Immature natural killer cell (primary cell): ENCODE results near the gene TMEM44. TPM values are rescaled to one million over a fixed set of nuclear protein-coding genes. Genes with fewer than 3 reads are reported as not detected.

Experiments used
- DNase-seq, 3 donors: peaks; one replicate each; pipeline ENCODE4 v3.0.0; 2022; ENCODE audit warnings: mixed read lengths in 1 of 3
- H3K27ac Mint-ChIP-seq, 6 donors: one replicate each; pipeline ENCODE4 v1.8.0; 2020; ENCODE audit warnings: mixed read lengths in 6 of 6, mild to moderate bottlenecking in 5 of 6, inconsistent platforms in 4 of 6, moderate library complexity in 3 of 6
- H3K27me3 Mint-ChIP-seq, 3 donors: one replicate each; pipeline ENCODE4 v1.8.0; 2020 to 2021; ENCODE audit warnings: low read depth in 3 of 3, mild to moderate bottlenecking in 3 of 3, mixed read lengths in 3 of 3, moderate library complexity in 3 of 3, inconsistent platforms in 1 of 3
- H3K36me3 Mint-ChIP-seq, 3 donors: one replicate each; pipeline ENCODE4 v1.8.0; 2020; ENCODE audit warnings: mixed read lengths in 3 of 3, inconsistent platforms in 2 of 3, mild to moderate bottlenecking in 2 of 3
- H3K4me1 Mint-ChIP-seq, 2 donors: one replicate each; pipeline ENCODE4 v1.8.0; 2020; ENCODE audit warnings: inconsistent platforms in 2 of 2, mild to moderate bottlenecking in 2 of 2, mixed read lengths in 2 of 2, moderate library complexity in 1 of 2
- H3K4me3 Mint-ChIP-seq, 5 donors: one replicate each; pipeline ENCODE4 v1.8.0; 2020; ENCODE audit warnings: mild to moderate bottlenecking in 5 of 5, mixed read lengths in 5 of 5, inconsistent platforms in 3 of 5, moderate library complexity in 3 of 5
- H3K9me3 Mint-ChIP-seq, 6 donors: one replicate each; pipeline ENCODE4 v1.8.0; 2020; ENCODE audit warnings: mild to moderate bottlenecking in 6 of 6, mixed read lengths in 6 of 6, inconsistent platforms in 4 of 6, moderate library complexity in 3 of 6
- polyA plus RNA-seq, 3 donors: library from polyadenylated mRNA; unstranded; fragments of 300-500 nt; fragmentation: Illumina TruSeq; gene quantifications; one replicate each; pipeline ENCODE4 v1.2.3, GENCODE V29; 2021

The TMEM44 gene
- polyA plus RNA-seq, 3 donors from 2014 or later: 1.4 TPM; not detected in 1

DNA sequence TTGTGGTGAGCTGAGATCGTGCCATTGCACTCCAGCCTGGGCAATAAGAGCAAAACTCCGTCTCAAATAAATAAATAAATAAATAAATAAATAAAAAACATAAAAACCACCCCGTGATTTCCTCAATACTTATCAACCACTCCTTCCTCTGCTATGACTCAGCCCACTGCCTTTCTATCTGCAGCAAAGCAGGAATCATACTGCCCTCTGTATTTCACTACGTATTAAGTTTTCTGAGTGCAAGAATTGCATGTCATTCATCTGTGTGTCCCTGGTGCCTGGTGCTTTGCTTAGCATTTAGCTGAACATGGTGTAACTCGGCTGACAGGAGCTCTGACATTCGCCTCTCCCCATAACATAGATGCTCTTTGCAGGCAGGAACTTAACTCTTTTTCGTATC is 31.6 kb upstream of the TMEM44 start:
- H3K36me3 Mint-ChIP-seq: peaks cover 16 to 42% (median 20%) of the 10 kb centered on the region in 3 donors
- no peak overlapping the region for H3K27ac Mint-ChIP-seq
- no peaks in the 10 kb centered on the region for H3K9me3 Mint-ChIP-seq
- H3K27me3 Mint-ChIP-seq: peaks cover 0 to 2% (median 0%) of the 10 kb centered on the region in 3 donors
- no peak overlapping the region for H3K4me3 Mint-ChIP-seq
- DNase-seq: no peak
- peaks cover 7 to 16% of the 10 kb centered on the region in 2 donors for H3K4me1 Mint-ChIP-seq

- Mint-ChIP-seq H3K4me3 (no peak overlapping the region), H3K27ac (no peak overlapping the region), H3K36me3 (peaks cover 30 to 56% (median 30%) of the 10 kb centered on the region in 3 donors)
These were observed 28.7 kb upstream of the TMEM44 start for GRCh38 chr3:194661946-194662345.

DNA sequence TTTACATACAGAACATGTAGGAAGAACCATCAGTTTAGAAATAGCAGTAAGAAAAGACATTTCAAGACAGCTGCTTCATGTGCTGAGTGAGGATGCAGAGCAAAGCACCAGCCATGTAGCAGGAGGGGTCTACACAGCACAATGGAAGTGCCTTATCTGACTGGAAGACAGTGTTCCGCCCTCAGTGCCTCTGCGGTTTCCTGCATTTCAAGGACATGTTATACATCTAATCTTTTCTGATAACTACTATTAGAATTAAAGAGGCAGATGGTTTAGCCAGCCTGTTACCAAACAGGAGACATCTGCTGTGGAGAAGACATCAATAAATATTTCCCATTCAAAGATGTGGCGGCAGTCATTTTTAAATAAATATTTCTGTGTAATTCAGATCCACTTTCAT is 28.2 kb upstream of the TMEM44 start:
- DNase-seq: no peak

More at GRCh38 chr3:194661946-194662345, 28.7 kb upstream of the TMEM44 start:
- Mint-ChIP-seq H3K9me3 (no peaks in the 10 kb centered on the region), H3K4me1 (peaks cover 5 to 14% of the 10 kb centered on the region in 2 donors), H3K27me3 (peaks cover 0 to 2% (median 0%) of the 10 kb centered on the region in 3 donors)
- no peak for DNase-seq

GRCh38 chr3:194659778-194660177 is 26.6 kb upstream of the TMEM44 start:
- peaks cover 18 to 47% (median 21%) of the 10 kb centered on the region in 3 donors for H3K36me3 Mint-ChIP-seq
- peaks cover 5 to 15% of the 10 kb centered on the region in 2 donors for H3K4me1 Mint-ChIP-seq
- no peak for DNase-seq
- peaks cover 0 to 2% (median under 1%) of the 10 kb centered on the region in 3 donors for H3K27me3 Mint-ChIP-seq
- no peak overlapping the region for H3K4me3 Mint-ChIP-seq
- no peak overlapping the region for H3K27ac Mint-ChIP-seq
- no peaks in the 10 kb centered on the region for H3K9me3 Mint-ChIP-seq

More for the DNA sequence above, 28.2 kb upstream of the TMEM44 start:
- Mint-ChIP-seq H3K4me1 (peaks cover 5 to 14% of the 10 kb centered on the region in 2 donors), H3K9me3 (no peaks in the 10 kb centered on the region), H3K27ac (peak overlapping the region in 3 of 6 donors; percentile 12 to 30 (median 22)), H3K27me3 (peaks cover 0 to 2% (median 2%) of the 10 kb centered on the region in 3 donors), H3K4me3 (no peak overlapping the region), H3K36me3 (peaks cover 31 to 57% (median 31%) of the 10 kb centered on the region in 3 donors)

GRCh38 chr3:194658477-194659242 is 25.4 kb upstream of the TMEM44 start:
- no peak overlapping the region for H3K27ac Mint-ChIP-seq
- no peaks in the 10 kb centered on the region for H3K9me3 Mint-ChIP-seq
- H3K4me1 Mint-ChIP-seq: peaks cover 9 to 24% of the 10 kb centered on the region in 2 donors
- peaks cover 25 to 53% (median 30%) of the 10 kb centered on the region in 3 donors for H3K36me3 Mint-ChIP-seq
- H3K27me3 Mint-ChIP-seq: peaks cover 0 to 2% (median 0%) of the 10 kb centered on the region in 3 donors
- no peak for DNase-seq
- H3K4me3 Mint-ChIP-seq: no peak overlapping the region

GRCh38 chr3:194657439-194657838 is 24.2 kb upstream of the TMEM44 start:
- H3K36me3 Mint-ChIP-seq: peaks cover 27 to 59% (median 31%) of the 10 kb centered on the region in 3 donors
- no peak overlapping the region for H3K4me3 Mint-ChIP-seq
- no peak overlapping the region for H3K27ac Mint-ChIP-seq
- no peaks in the 10 kb centered on the region for H3K9me3 Mint-ChIP-seq
- H3K27me3 Mint-ChIP-seq: peaks cover 0 to 2% (median 0%) of the 10 kb centered on the region in 3 donors
- DNase-seq: no peak
- H3K4me1 Mint-ChIP-seq: peaks cover 9 to 24% of the 10 kb centered on the region in 2 donors

DNA sequence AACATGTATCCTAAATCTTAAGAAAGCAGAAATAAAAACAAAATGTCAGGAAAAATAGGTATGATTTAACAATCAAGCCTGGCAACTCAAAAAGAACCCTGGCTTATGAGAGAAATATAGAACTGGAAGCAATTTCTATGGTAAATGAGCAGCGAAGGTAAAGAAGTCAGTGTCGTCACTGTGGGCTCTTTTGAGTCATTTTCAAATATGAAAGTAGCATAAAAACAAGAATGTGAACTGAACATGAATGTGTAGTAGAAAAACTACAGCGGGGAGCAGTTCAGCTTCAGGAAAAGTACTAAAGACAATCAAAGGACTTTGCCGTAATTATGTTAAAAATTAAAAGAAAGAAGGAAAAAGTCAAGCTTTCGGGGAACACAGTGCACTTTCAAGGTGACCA is 21.2 kb upstream of the TMEM44 start:
- Mint-ChIP-seq H3K4me1 (peaks cover 4 to 9% of the 10 kb centered on the region in 2 donors), H3K27me3 (peaks cover 0 to 2% (median 0%) of the 10 kb centered on the region in 3 donors), H3K4me3 (no peak overlapping the region), H3K36me3 (peaks cover 46 to 64% (median 48%) of the 10 kb centered on the region in 3 donors), H3K9me3 (no peaks in the 10 kb centered on the region), H3K27ac (no peak overlapping the region)
- no peak for DNase-seq

DNA sequence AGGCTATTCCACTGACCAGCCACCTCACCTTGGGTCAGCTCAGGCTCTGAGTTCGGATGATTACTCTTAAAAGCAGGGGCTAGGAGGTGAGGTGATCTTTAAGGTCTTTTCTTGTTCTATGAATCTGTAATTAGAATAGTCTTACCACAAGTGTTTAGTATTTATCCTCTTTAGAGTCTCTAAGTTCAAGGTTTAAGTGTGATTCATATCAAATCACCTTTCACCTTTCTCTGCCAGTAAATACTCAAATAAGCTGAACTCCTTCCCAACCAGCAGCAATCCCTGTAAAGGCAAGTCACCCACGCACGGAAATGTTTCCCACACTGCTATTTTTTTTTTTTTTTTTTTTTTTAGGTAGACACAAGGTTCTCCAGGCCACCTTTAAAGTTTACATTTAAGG is 14.5 kb upstream of the TMEM44 start:
- Mint-ChIP-seq H3K27ac (no peak overlapping the region), H3K9me3 (no peaks in the 10 kb centered on the region), H3K4me1 (no peaks in the 10 kb centered on the region), H3K36me3 (peaks cover 39 to 67% (median 47%) of the 10 kb centered on the region in 3 donors), H3K4me3 (no peak overlapping the region), H3K27me3 (peaks cover 0 to 3% (median 0%) of the 10 kb centered on the region in 3 donors)
- DNase-seq: no peak

DNA sequence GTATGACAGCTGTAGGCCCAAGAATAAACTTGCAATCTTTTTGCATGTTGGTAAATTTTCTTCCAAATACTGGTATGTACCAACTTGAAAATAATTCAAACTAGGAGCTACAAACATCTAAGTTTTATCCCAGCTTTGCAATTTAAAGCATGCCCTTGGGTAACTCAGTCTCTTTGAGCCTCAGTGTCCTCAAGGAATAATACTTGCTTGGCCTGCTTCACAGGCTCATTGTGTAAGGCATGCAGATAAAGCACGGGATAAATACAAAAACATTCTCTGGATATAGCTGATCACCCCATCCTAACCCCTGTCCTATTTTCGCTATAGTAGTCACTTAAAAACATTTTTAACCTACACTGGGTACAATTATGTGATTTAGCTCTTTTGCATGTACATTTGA is 9.6 kb upstream of the TMEM44 start:
- H3K9me3 Mint-ChIP-seq: no peaks in the 10 kb centered on the region
- H3K4me3 Mint-ChIP-seq: no peak overlapping the region
- H3K27me3 Mint-ChIP-seq: peaks cover 0 to 3% (median 3%) of the 10 kb centered on the region in 3 donors
- H3K4me1 Mint-ChIP-seq: no peaks in the 10 kb centered on the region
- H3K36me3 Mint-ChIP-seq: peaks cover 27 to 54% (median 34%) of the 10 kb centered on the region in 3 donors
- DNase-seq: no peak
- no peak overlapping the region for H3K27ac Mint-ChIP-seq

GRCh38 chr3:194640829-194641228 is 7.6 kb upstream of the TMEM44 start:
- DNase-seq: no peak
- H3K36me3 Mint-ChIP-seq: peaks cover 24 to 43% (median 32%) of the 10 kb centered on the region in 3 donors

GRCh38 chr3:194638991-194639605 is 5.9 kb upstream of the TMEM44 start:
- Mint-ChIP-seq H3K4me3 (no peak overlapping the region), H3K27me3 (peaks cover 2 to 3% (median 2%) of the 10 kb centered on the region in 3 donors), H3K36me3 (peaks cover 12 to 29% (median 24%) of the 10 kb centered on the region in 3 donors), H3K4me1 (peaks cover 2 to 6% of the 10 kb centered on the region in 2 donors), H3K27ac (no peak overlapping the region), H3K9me3 (no peaks in the 10 kb centered on the region)
- DNase-seq: no peak

More at GRCh38 chr3:194640829-194641228, 7.6 kb upstream of the TMEM44 start:
- H3K27me3 Mint-ChIP-seq: peaks cover 0 to 5% (median 3%) of the 10 kb centered on the region in 3 donors
- H3K4me3 Mint-ChIP-seq: no peak overlapping the region
- no peak overlapping the region for H3K27ac Mint-ChIP-seq
- no peaks in the 10 kb centered on the region for H3K9me3 Mint-ChIP-seq
- no peaks in the 10 kb centered on the region for H3K4me1 Mint-ChIP-seq

GRCh38 chr3:194637541-194638400 is 4.6 kb upstream of the TMEM44 start:
- H3K27ac Mint-ChIP-seq: no peak overlapping the region
- H3K36me3 Mint-ChIP-seq: peaks cover 6 to 18% (median 17%) of the 10 kb centered on the region in 3 donors
- no peak for DNase-seq
- no peaks in the 10 kb centered on the region for H3K9me3 Mint-ChIP-seq
- H3K27me3 Mint-ChIP-seq: peaks cover 2 to 3% (median 3%) of the 10 kb centered on the region in 3 donors
- H3K4me1 Mint-ChIP-seq: peaks cover 5 to 12% of the 10 kb centered on the region in 2 donors
- no peak overlapping the region for H3K4me3 Mint-ChIP-seq

DNA sequence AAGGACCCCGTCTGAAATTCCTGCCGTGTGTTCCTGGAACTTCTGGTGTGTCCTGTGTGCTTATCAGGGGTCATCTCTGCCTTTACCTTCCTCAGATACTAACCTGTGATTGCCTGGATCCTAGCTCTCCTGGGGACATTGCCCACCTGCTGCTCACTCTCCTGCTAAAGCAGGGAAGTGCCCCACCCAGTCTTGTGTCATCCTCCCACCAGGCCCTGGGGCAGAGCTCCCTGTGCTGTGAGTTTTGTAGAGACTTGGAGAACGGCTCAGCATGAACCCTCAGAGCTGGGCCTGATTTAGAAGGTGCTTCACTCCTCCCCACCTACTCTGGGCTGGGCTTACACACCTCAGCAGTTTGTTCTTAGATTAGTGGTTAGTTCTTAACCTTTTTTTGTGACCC is 3.8 kb upstream of the TMEM44 start:
- H3K27me3 Mint-ChIP-seq: peaks cover 2 to 3% (median 3%) of the 10 kb centered on the region in 3 donors
- H3K27ac Mint-ChIP-seq: no peak overlapping the region
- no peaks in the 10 kb centered on the region for H3K9me3 Mint-ChIP-seq
- H3K4me3 Mint-ChIP-seq: no peak overlapping the region
- peaks cover 2 to 14% (median 12%) of the 10 kb centered on the region in 3 donors for H3K36me3 Mint-ChIP-seq
- H3K4me1 Mint-ChIP-seq: peaks cover 8 to 20% of the 10 kb centered on the region in 2 donors
- no peak for DNase-seq
